Measurements from ENCODE around the gene TBC1D3H. TPM values are rescaled to one million over a fixed set of nuclear protein-coding genes. Genes with fewer than 3 reads are reported as not detected.
"Not testable (repeated sequence)": the region's sequence is repeated elsewhere in the genome, so short reads cannot be mapped to it uniquely, and the experiment has no call there.

TBC1D3H gene
- total RNA-seq: not detected

DNA sequence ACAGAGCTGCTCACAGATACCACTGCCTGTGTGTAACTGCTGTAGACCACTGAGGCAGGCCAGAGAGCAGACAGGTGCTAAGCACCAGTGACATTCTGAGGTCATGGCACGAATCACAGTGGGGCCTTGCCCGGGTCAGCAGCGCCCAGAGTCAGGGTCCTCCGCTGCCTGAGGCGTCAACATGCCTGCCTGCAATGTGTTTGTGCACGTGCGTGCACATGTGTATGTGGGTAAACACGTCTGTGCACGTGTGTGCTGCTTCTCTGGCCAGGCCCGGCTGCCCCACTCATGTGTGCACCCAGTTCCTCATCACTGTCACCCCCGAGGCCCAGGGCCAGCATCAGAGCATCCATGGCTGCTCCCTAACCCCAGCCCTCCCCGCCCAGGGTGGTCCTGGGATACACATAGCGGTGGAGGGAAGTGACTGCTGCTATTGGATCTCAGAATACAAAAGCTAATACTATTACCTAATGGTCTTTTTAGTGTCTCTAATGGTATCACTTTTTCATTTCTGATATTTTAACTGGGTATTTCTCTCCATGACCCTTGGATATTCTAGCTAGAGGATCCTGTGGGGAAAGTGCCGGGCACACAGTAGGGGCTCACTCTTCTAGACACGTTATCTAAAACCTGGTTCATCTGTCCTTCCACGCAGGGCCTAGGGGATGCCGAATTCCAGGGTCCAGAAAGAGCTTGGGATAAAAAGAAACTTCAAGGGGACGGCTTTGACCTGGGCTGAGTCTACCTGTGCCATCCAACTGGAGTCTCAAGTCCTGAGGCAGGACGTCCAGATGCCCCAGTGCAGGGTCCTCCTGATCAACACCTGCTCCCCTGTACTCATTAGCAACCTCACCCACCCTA lies at the start of gene TBC1D3H:
Gene TBC1D3H, minus strand, starts transcription at position 51 of the 861 bp plus-strand sequence. CDS start 1,540 bp downstream, outside the sequence.
- DNase-seq (ENCODE audit: low spot score): peak; percentile 51
- intact Hi-C loops (cut with DNase I); ATAC-seq: not testable (repeated sequence)

DNA sequence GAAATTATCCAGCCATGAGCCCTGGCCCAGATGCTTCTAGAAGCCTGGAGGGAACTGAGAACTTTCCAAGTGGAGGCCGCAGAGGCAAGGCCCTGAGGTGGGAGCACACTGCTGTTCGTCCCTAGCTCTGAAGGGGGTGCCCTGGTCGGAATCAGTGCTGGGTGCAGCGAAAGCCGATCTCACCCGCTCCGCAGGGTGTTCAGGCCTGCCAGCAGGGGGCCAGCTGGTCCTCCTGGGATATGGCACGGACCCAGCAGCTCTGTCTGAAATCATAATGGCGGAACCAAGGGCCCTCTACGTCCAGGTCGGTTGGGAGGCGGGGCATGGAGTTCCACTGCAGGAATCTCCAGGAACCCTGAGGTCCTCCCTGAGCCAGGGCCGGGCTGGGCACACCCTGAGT lies 40.7 kb upstream of the TBC1D3H start:
- DNase-seq (ENCODE audit: low spot score); ATAC-seq; intact Hi-C loops (cut with DNase I): not testable (repeated sequence)

DNA sequence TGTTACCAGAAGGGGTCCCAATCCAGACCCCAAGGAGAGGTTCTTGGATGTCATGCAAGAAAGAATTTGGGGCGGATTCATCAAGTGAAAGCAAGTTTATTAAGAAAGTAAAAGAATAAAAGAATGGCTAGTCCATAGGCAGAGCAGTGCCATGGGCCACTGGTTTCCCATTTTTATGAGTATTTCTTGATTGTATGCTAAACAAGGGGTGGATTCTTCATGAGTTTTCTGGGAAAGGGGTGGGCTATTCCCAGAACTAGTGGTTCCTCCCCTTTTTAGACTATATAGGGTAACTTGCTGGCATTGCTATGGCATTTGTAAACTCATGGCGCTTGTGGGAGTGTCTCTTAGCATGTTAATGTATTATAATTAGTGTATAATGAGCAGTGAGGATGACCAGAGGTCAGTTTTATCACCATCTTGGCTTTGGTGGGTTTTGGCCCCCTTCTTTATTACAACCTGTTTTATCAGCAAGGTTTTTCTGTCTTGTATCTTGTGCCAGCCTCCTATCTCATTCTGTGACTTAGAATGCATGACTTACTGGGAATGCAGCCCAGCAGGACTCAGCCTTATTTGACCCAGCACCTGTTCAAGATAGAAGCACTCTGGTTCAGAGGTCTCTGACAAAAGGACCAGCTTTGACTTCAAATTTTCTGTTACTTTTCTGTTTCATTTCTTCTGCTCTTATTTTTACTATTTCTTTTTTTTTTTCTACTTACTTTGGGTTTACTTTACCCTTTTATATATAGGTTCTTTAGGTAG lies 27.1 kb upstream of the TBC1D3H start:
- ATAC-seq; DNase-seq (ENCODE audit: low spot score); intact Hi-C loops (cut with DNase I): not testable (repeated sequence)

DNA sequence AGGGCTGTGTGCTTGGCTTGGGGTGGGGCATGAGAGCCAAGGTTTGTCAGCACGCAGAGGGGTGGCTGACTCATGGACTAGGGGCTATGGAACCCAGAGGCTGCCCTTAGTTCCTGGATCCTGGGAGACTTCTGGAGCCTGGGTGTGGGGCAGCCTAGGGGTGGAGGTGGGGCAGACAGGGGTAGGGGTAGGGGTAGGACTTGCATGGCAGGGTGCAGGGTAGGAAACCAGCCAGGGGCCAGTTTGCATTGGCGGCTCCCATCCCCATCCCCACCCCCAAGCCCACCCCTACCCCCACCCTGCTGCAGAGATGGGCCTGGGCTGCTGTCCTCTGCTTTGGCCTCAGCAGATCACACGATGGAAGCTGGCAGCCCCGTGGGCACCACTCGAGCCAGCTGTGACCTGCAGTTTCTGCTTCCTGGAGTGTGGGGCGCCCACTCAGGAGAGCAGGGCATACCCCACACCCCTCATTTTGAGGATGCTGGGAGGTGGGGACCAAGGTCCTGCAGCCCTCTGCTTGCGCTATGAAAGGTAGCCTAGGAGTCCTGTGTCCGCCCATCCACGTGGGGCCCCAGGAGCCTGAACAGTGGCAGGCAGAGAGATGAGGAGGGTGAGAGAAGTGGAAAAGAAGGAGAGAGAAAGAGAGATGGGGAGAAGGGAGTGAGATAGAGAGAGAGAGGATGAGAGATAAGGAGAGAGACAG lies 2.9 kb upstream of the TBC1D3H start:
- intact Hi-C loops (cut with DNase I); DNase-seq (ENCODE audit: low spot score); ATAC-seq: not testable (repeated sequence)

DNA sequence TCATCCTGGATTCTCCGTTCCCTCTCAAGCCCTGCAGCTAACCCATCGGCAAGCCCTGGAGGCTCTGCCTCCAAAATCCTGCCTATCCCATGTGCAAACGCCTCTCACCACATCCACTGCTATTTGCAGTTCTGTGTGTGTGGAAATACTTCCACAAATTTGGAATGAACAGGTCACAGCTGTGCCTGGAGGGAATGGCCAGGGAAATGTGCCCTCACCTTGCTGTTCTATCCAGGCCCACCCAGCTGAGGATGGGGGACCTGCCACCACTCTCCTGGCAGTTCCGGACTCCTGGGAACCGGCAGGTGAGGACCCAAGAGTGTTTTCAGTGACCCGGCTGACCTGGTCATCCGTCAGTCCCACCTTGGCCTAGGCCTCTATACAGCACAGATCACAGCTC lies 12.3 kb downstream of the TBC1D3H start:
- intact Hi-C loops (cut with DNase I); ATAC-seq; DNase-seq (ENCODE audit: low spot score): not testable (repeated sequence)

- ATAC-seq; DNase-seq (ENCODE audit: low spot score); intact Hi-C loops (cut with DNase I): not testable (repeated sequence)
These were observed 25.7 kb downstream of the TBC1D3H start for GRCh38 chr17:36362496-36362895.

Other genes with a start within 250 kb of the TBC1D3H start
- 8.9 TPM for gene TBC1D3B, start 211.8 kb downstream of the TBC1D3H start, total RNA-seq
- gene CCL3L1, start 191.7 kb downstream of the TBC1D3H start, total RNA-seq: 12.4 TPM
- 22.1 TPM for gene CCL4L2, start 177.4 kb downstream of the TBC1D3H start, total RNA-seq
- gene TBC1D3I, start 123.9 kb downstream of the TBC1D3H start, total RNA-seq: 0.36 TPM
- gene TBC1D3G, start 64.6 kb downstream of the TBC1D3H start, total RNA-seq: not detected
- 28.6 TPM for gene ZNHIT3, start 98.2 kb upstream of the TBC1D3H start, total RNA-seq
- gene MYO19, start 146.4 kb upstream of the TBC1D3H start, total RNA-seq: 46.5 TPM
- gene PIGW, start 146.6 kb upstream of the TBC1D3H start, total RNA-seq: 3.2 TPM
- 88.8 TPM for gene GGNBP2, start 156.5 kb upstream of the TBC1D3H start, total RNA-seq
- gene DHRS11, start 203.4 kb upstream of the TBC1D3H start, total RNA-seq: 5.4 TPM
- gene MRM1, start 213.1 kb upstream of the TBC1D3H start, total RNA-seq: 5.6 TPM